Parathyroid adenoma (tissue), 2 donors: ENCODE results near the gene CSF1R.

ENCODE experiments used
- H2AFZ ChIP-seq: fragments of 300-600 bp; sonication (generic); one replicate; pipeline ENCODE4 v1.7.0; 2017; ENCODE audit warnings: antibody characterized with exemption, mild to moderate bottlenecking
- H3K27ac ChIP-seq: fragments of 300-600 bp; sonication (generic); one replicate; pipeline ENCODE4 v1.7.0; 2017
- H3K27me3 ChIP-seq: fragments of 300-600 bp; sonication (generic); one replicate; pipeline ENCODE4 v1.7.0; 2017; ENCODE audit warnings: low read length; ENCODE audit not compliant: control insufficient read depth, insufficient read depth
- H3K36me3 ChIP-seq: fragments of 300-600 bp; sonication (generic); one replicate; pipeline ENCODE4 v1.7.0; 2017; ENCODE audit warnings: low read length; ENCODE audit not compliant: control insufficient read depth, insufficient read depth
- H3K4me1 ChIP-seq: fragments of 300-600 bp; sonication (generic); one replicate; pipeline ENCODE4 v1.7.0; 2017; ENCODE audit warnings: control low read depth
- H3K4me2 ChIP-seq: fragments of 300-600 bp; sonication (generic); one replicate; pipeline ENCODE4 v1.7.0; 2017; ENCODE audit warnings: low read length
- H3K4me3 ChIP-seq: fragments of 300-600 bp; sonication (generic); one replicate; pipeline ENCODE4 v1.7.0; 2017; ENCODE audit warnings: low read depth, low read length
- H3K79me2 ChIP-seq: fragments of 300-600 bp; sonication (generic); one replicate; pipeline ENCODE4 v1.7.0; 2017; ENCODE audit warnings: control low read depth
- H3K9ac ChIP-seq: fragments of 300-600 bp; sonication (generic); one replicate; pipeline ENCODE4 v1.7.0; 2017; ENCODE audit warnings: mild to moderate bottlenecking
- H3K9me3 ChIP-seq: fragments of 300-600 bp; sonication (generic); one replicate; pipeline ENCODE4 v1.7.0; 2017; ENCODE audit warnings: low read length; ENCODE audit not compliant: control insufficient read depth
- TF ChIP-seq, protein P1 (sequence below): fragments of 300-600 bp; sonication (generic); IDR thresholded peaks from one replicate; pipeline ENCODE4 v1.7.0; 2017; ENCODE audit warnings: antibody characterized with exemption, mild to moderate bottlenecking
- donor health status: primary hyperparathyroidism.

CSF1R gene

DNA sequence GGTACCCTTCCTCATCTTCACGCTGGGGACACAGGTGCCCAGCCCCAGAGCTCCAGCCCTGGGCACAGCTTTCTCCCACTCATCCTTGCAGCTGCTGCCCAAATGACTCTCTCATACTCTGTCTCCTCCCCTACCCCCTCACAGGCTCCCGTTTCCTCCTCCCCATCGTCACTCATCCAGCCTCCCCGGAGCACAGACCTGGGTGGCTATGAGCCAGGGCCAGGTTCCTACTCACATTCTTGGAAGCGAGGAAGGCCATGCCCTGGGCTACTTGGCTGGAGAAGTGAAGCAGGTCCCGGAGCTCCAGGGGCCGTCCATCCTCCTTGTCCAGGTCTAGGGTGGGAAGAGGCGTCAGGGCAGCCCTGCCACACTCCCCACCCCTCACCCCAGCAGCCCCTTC is 29.3 kb downstream of the CSF1R start:
- no peak overlapping the region for H3K4me2 ChIP-seq
- no peak overlapping the region for H3K4me3 ChIP-seq
- no peaks in the 10 kb centered on the region for H3K9me3 ChIP-seq
- H3K36me3 ChIP-seq, result no peaks in the 10 kb centered on the region
- no peak overlapping the region for H2AFZ ChIP-seq
- no peak overlapping the region for H3K27ac ChIP-seq
- H3K4me1 ChIP-seq, result peaks cover 4% of the 10 kb centered on the region
- H3K27me3 ChIP-seq, result no peaks in the 10 kb centered on the region
- H3K9ac ChIP-seq, result no peak overlapping the region
- no peaks in the 10 kb centered on the region for H3K79me2 ChIP-seq
- TF ChIP-seq, protein P1, sequence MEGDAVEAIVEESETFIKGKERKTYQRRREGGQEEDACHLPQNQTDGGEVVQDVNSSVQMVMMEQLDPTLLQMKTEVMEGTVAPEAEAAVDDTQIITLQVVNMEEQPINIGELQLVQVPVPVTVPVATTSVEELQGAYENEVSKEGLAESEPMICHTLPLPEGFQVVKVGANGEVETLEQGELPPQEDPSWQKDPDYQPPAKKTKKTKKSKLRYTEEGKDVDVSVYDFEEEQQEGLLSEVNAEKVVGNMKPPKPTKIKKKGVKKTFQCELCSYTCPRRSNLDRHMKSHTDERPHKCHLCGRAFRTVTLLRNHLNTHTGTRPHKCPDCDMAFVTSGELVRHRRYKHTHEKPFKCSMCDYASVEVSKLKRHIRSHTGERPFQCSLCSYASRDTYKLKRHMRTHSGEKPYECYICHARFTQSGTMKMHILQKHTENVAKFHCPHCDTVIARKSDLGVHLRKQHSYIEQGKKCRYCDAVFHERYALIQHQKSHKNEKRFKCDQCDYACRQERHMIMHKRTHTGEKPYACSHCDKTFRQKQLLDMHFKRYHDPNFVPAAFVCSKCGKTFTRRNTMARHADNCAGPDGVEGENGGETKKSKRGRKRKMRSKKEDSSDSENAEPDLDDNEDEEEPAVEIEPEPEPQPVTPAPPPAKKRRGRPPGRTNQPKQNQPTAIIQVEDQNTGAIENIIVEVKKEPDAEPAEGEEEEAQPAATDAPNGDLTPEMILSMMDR, result no peak

DNA sequence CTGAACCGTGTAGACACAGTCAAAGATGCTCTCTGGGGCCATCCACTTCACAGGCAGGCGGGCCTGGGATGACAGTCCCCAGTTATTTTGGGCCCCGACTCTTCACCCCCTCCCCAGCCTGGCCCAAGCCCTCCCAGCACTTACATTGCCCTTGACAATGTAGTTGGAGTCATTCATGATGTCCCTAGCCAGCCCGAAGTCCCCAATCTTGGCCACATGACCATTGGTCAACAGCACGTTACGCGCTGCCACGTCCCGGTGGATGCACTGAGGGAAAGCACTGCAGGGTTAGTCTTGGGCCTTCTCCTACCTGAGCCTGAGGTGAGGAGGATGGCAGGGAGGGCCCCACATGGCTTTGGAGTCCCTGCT is 30.3 kb downstream of the CSF1R start:
- Histone ChIP-seq H3K27ac (no peak overlapping the region), H3K4me2 (no peak overlapping the region), H3K9me3 (no peaks in the 10 kb centered on the region), H3K79me2 (no peaks in the 10 kb centered on the region), H3K27me3 (no peaks in the 10 kb centered on the region), H3K4me3 (no peak overlapping the region), H3K9ac (no peak overlapping the region), H3K4me1 (peaks cover 4% of the 10 kb centered on the region), H2AFZ (no peak overlapping the region), H3K36me3 (no peaks in the 10 kb centered on the region)
- TF ChIP-seq, protein P1, result no peak

DNA sequence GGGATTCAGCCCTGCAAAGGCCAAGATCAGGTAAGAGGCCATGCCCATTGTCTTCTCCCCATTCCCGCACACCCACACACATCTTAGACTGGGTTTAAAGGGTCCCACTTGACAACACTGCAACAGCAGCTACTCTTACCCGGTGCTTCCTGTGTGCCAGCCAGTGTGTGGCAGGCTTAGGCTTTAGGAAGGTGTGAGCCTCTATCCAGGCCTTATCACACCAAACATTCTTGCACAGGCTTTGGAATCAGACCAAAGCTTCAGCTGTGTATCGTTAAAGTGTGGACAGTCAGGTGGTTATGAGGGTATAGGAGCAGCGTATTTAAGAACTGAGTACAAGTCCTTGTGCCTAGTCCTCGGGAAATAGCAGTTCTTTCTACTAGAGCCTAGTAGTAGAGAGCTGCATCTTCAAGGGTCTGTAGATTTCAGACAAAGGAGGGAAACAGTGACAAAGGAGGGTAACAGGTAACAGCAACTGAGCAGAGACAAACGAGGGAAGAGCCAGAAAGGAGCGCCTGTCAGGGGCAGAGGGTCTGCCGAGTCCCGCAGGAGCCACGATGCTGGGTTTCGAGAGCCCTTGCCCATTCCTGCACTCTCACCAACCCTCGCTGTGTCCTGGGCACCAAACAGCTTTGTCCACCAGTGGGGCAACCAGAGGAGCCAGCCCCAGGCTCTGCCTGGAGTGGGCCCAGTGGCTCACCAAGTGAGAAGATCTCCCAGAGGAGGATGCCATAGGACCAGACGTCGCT is 30.9 kb downstream of the CSF1R start:
- Histone ChIP-seq H3K4me3 (no peak overlapping the region), H3K27ac (no peak overlapping the region), H3K27me3 (no peaks in the 10 kb centered on the region), H2AFZ (no peak overlapping the region), H3K9me3 (no peaks in the 10 kb centered on the region), H3K4me2 (no peak overlapping the region), H3K36me3 (no peaks in the 10 kb centered on the region), H3K79me2 (no peaks in the 10 kb centered on the region), H3K4me1 (peaks cover 4% of the 10 kb centered on the region), H3K9ac (no peak overlapping the region)
- TF ChIP-seq, protein P1, result no peak

DNA sequence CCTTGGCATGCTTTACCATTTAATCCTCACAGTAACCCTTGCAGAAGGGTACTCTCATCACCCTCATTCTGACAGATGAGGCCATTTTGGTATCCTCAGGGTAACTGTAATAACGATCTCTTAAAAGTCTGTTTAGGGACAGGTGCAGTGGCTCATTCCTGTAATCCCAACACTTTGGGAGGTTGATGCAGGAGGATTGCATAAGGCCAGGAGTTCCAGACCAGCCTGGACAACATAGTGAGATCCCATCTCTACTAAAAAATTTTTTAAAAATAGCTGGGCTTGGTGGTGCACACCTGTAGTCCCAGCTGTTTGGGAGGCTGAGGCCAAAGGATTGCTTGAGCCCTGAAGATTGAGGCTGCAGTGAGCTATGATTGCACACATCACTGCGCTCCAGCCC is 31.8 kb downstream of the CSF1R start:
- Histone ChIP-seq H3K36me3 (no peaks in the 10 kb centered on the region), H3K4me3 (no peak overlapping the region), H3K9me3 (no peaks in the 10 kb centered on the region), H3K27ac (no peak overlapping the region), H3K4me1 (peaks cover 4% of the 10 kb centered on the region), H2AFZ (no peak overlapping the region), H3K27me3 (no peaks in the 10 kb centered on the region), H3K79me2 (no peaks in the 10 kb centered on the region), H3K9ac (no peak overlapping the region), H3K4me2 (no peak overlapping the region)
- TF ChIP-seq, protein P1, result no peak
